IMR-90 (cell line): ENCODE results near the gene N4BP2L1. TPM values are rescaled to one million over a fixed set of nuclear protein-coding genes. Genes with fewer than 3 reads are reported as not detected.

ENCODE experiments used
- ATAC-seq: fragments of 200-7000 bp; cut with Tn5 transposase; 2 replicates; pipeline ENCODE4 v1.9.1; 2020; ENCODE audit warnings: low read depth, mild to moderate bottlenecking, moderate library complexity
- BruUV-seq: library from RNA; stranded (reverse); fragments of 400-500 nt; replicated peaks from 2 replicates; lab custom pipeline; 2021; lab: Mats Ljungman, UMichigan
- CTCF ChIA-PET: fragments of 300-600 bp; formaldehyde crosslinking; extraction: SDS; loops from one replicate; lab custom pipeline; 2021; ENCODE audit warnings: antibody characterized with exemption; lab: Yijun Ruan, JAX
- POLR2A ChIA-PET: fragments of 300-600 bp; sonication (Branson Sonifier 250); formaldehyde crosslinking; loops from one replicate; lab custom pipeline; 2022; ENCODE audit warnings: antibody characterized with exemption; ENCODE audit not compliant: unreplicated experiment; lab: Charles Lee
- DNase-seq: peaks from one replicate; pipeline ENCODE4 v3.0.0; 2013
- H2AFZ ChIP-seq: replicated peaks from 2 replicates; pipeline ENCODE3; 2013; ENCODE audit warnings: low read length, mild to moderate bottlenecking; ENCODE audit not compliant: poor library complexity
- H2AK5ac ChIP-seq: 2 replicates; pipeline ENCODE4 v1.6.1; 2013; ENCODE audit warnings: low read depth, low read length, inconsistent platforms
- H2AK9ac ChIP-seq: replicated peaks from 2 replicates; pipeline ENCODE3; 2013; ENCODE audit warnings: mild to moderate bottlenecking, low read depth, low read length, moderate library complexity; ENCODE audit not compliant: poor library complexity
- H2BK120ac ChIP-seq: 2 replicates; pipeline ENCODE4 v1.6.1; 2013; ENCODE audit warnings: low read depth, low read length, inconsistent platforms
- H2BK15ac ChIP-seq: 3 replicates; pipeline ENCODE4 v1.6.1; 2013; ENCODE audit warnings: low read depth, low read length, inconsistent platforms
- H2BK20ac ChIP-seq: 2 replicates; pipeline ENCODE4 v1.6.1; 2013; ENCODE audit warnings: low read depth, mild to moderate bottlenecking, inconsistent platforms, low read length, moderate library complexity
- H2BK5ac ChIP-seq: 2 replicates; pipeline ENCODE4 v1.6.1; 2013; ENCODE audit warnings: mild to moderate bottlenecking, low read depth, low read length, inconsistent platforms; ENCODE audit not compliant: poor library complexity, severe bottlenecking
- H3K14ac ChIP-seq: replicated peaks from 2 replicates; pipeline ENCODE4 v1.6.1; 2013; ENCODE audit warnings: low read depth, low read length, inconsistent platforms
- H3K18ac ChIP-seq: 2 replicates; pipeline ENCODE4 v1.6.1; 2013; ENCODE audit warnings: low read depth, low read length, control low read depth
- H3K23ac ChIP-seq: 2 replicates; pipeline ENCODE4 v1.6.1; 2013; ENCODE audit warnings: low read depth, low read length, inconsistent platforms
- H3K27ac ChIP-seq: 2 replicates; pipeline ENCODE4 v1.5.1; 2013; ENCODE audit warnings: mild to moderate bottlenecking, control low read depth, low read length; ENCODE audit not compliant: insufficient read depth
- H3K27me3 ChIP-seq: 2 replicates; pipeline ENCODE4 v1.6.1; 2013; ENCODE audit warnings: low read length; ENCODE audit not compliant: control insufficient read depth, insufficient read depth
- H3K36me3 ChIP-seq: 2 replicates; pipeline ENCODE4 v1.6.1; 2013; ENCODE audit warnings: low read length, mixed read lengths; ENCODE audit not compliant: control insufficient read depth, insufficient read depth
- H3K4ac ChIP-seq: 2 replicates; pipeline ENCODE4 v1.6.1; 2013; ENCODE audit warnings: low read depth, low read length, inconsistent platforms
- H3K4me1 ChIP-seq: 2 replicates; pipeline ENCODE4 v1.6.1; 2013; ENCODE audit warnings: low read length, mixed read lengths; ENCODE audit not compliant: control insufficient read depth, insufficient read depth
- H3K4me2 ChIP-seq: 2 replicates; pipeline ENCODE4 v1.6.1; 2013; ENCODE audit warnings: low read depth, mild to moderate bottlenecking, control low read depth, low read length, moderate library complexity
- H3K4me3 ChIP-seq: 2 replicates; pipeline ENCODE4 v1.5.1; 2013; ENCODE audit warnings: low read depth, mild to moderate bottlenecking, control low read depth, low read length, moderate library complexity; ENCODE audit not compliant: insufficient read depth
- H3K56ac ChIP-seq: 2 replicates; pipeline ENCODE4 v1.6.1; 2013; ENCODE audit warnings: low read length, inconsistent platforms; ENCODE audit not compliant: insufficient read depth; ENCODE audit errors: extremely low read depth
- H3K79me1 ChIP-seq, 2 experiments: 2 replicates each; pipeline ENCODE4 v1.6.1; 2013; ENCODE audit warnings: low read length in 2 of 2, inconsistent platforms in 1 of 2, low read depth in 1 of 2
- H3K9ac ChIP-seq: 2 replicates; pipeline ENCODE4 v1.6.1; 2013; ENCODE audit warnings: low read depth, low read length, control low read depth
- H3K9me1 ChIP-seq: 2 replicates; pipeline ENCODE4 v1.6.1; 2013; ENCODE audit warnings: low read length, inconsistent platforms; ENCODE audit not compliant: insufficient read depth
- H3K9me3 ChIP-seq: 2 replicates; pipeline ENCODE4 v1.6.1; 2013; ENCODE audit warnings: low read length; ENCODE audit not compliant: control insufficient read depth, insufficient read depth
- H4K20me1 ChIP-seq: 2 replicates; pipeline ENCODE4 v1.6.1; 2013; ENCODE audit warnings: low read length, inconsistent platforms; ENCODE audit not compliant: insufficient read depth
- H4K5ac ChIP-seq: 2 replicates; pipeline ENCODE4 v1.6.1; 2013; ENCODE audit warnings: mild to moderate bottlenecking, low read depth, low read length, control low read depth
- H4K8ac ChIP-seq, 2 experiments: 2 replicates each; pipeline ENCODE4 v1.6.1; 2013; ENCODE audit warnings: low read depth in 2 of 2, low read length in 2 of 2, control low read depth in 1 of 2, inconsistent platforms in 1 of 2
- H4K91ac ChIP-seq: 2 replicates; pipeline ENCODE4 v1.6.1; 2013; ENCODE audit warnings: low read depth, low read length, inconsistent platforms; ENCODE audit not compliant: insufficient read depth
- BHLHE40 ChIP-seq: fragments of 150-350 bp; IDR thresholded peaks from 2 replicates; pipeline ENCODE4 v1.6.1; 2016; ENCODE audit warnings: mild to moderate bottlenecking, low read depth, low read length
- CTCF ChIP-seq: conservative IDR thresholded peaks from 2 replicates; pipeline ENCODE4 v1.5.1; 2012; ENCODE audit warnings: mild to moderate bottlenecking, low read depth, low read length, improper control_type of control experiment
- FOS ChIP-seq: fragments of 150-350 bp; IDR thresholded peaks from 2 replicates; pipeline ENCODE4 v1.6.1; 2016; ENCODE audit warnings: low read depth, low read length
- MAFK ChIP-seq: IDR thresholded peaks from 2 replicates; pipeline ENCODE4 v1.6.1; 2012; ENCODE audit warnings: low read depth, low read length, improper control_type of control experiment
- MAZ ChIP-seq: IDR thresholded peaks from 2 replicates; pipeline ENCODE4 v1.6.1; 2012; ENCODE audit warnings: low read depth, mild to moderate bottlenecking, low read length, improper control_type of control experiment, moderate library complexity, borderline replicate concordance
- MXI1 ChIP-seq: IDR thresholded peaks from 2 replicates; pipeline ENCODE4 v1.6.1; 2012; ENCODE audit warnings: low read depth, mild to moderate bottlenecking, low read length, moderate library complexity, borderline replicate concordance
- POLR2A ChIP-seq: IDR thresholded peaks from 2 replicates; pipeline ENCODE4 v1.6.1; 2012; ENCODE audit warnings: mild to moderate bottlenecking, low read depth, low read length
- RAD21 ChIP-seq: IDR thresholded peaks from 2 replicates; pipeline ENCODE4 v1.6.1; 2012; ENCODE audit warnings: low read length, improper control_type of control experiment
- RCOR1 ChIP-seq: IDR thresholded peaks from 2 replicates; pipeline ENCODE4 v1.6.1; 2012; ENCODE audit warnings: mild to moderate bottlenecking, low read length, improper control_type of control experiment; ENCODE audit not compliant: insufficient replicate concordance
- RFX5 ChIP-seq: IDR thresholded peaks from 2 replicates; pipeline ENCODE4 v1.8.0; 2012; ENCODE audit warnings: low read depth, mild to moderate bottlenecking, low read length, moderate library complexity
- USF2 ChIP-seq: fragments of 150-350 bp; IDR thresholded peaks from 2 replicates; pipeline ENCODE4 v1.6.1; 2017; ENCODE audit warnings: mild to moderate bottlenecking, antibody characterized with exemption, low read length, low read depth
- WGBS, 2 experiments: methylation state at CpG; one replicate each; pipeline versions ENCODE4 v1.1.5 to v1.1.7; 2013; ENCODE audit warnings: missing lambda C conversion rate in 2 of 2; ENCODE audit not compliant: insufficient read length in 1 of 2; ENCODE audit errors: extremely low coverage in 2 of 2; 5-methylcytosine and 5-hydroxymethylcytosine counted together
- dilution Hi-C: fragments of 300-500 bp; cut with HindIII; formaldehyde crosslinking; loops from one replicate; pipeline ENCODE4 v1.14.3; 2018; ENCODE audit warnings: low sequenced_read_pairs; ENCODE audit not compliant: unreplicated experiment
- in situ Hi-C: fragments of 300-500 bp; cut with MboI; formaldehyde crosslinking; loops from 3 replicates; pipeline ENCODE4 v1.14.3; 2019; ENCODE audit warnings: low sequenced_read_pairs, inconsistent platforms, mixed read lengths
- intact Hi-C: fragments of 100-400 bp; cut with micrococcal nuclease; formaldehyde crosslinking; loops from 2 replicates; pipeline ENCODE4 v1.10.0; 2022
- polyA plus RNA-seq, 3 experiments: library from polyadenylated mRNA; depleted of rRNA; stranded (reverse); fragments of >200 nt; gene quantifications; 2 replicates each; pipeline ENCODE4 v1.2.3, GENCODE V29; 2012; ENCODE audit warnings: low replicate concordance in 1 of 3
- total RNA-seq: library from RNA; depleted of rRNA; stranded (reverse); fragments of >200 nt; gene quantifications from 2 replicates; pipeline ENCODE4 v1.2.3, GENCODE V29; 2012

Gene N4BP2L1
- total and polyA plus RNA-seq, 2 of the 4 experiments (the other 2 are of a cell fraction) = 0.18 to 0.46 TPM

- POLR2A ChIA-PET = no interaction called here
- H4K91ac ChIP-seq = no peak overlapping the region
- TF ChIP-seq MAZ = no peak
- TF ChIP-seq POLR2A = no peak
- no peak for TF ChIP-seq RFX5
- no peak for TF ChIP-seq MAFK
- TF ChIP-seq USF2 = no peak
- TF ChIP-seq FOS = no peak
- TF ChIP-seq MXI1 = no peak
- no peak for TF ChIP-seq CTCF
- TF ChIP-seq RAD21 = no peak
- no peak for TF ChIP-seq BHLHE40
- no peak for TF ChIP-seq RCOR1
- no peak overlapping the region for H2AK9ac ChIP-seq
- no CpG with 5 or more reads among the region's 3 CpGs for WGBS, 2 experiments
- H2BK20ac ChIP-seq = no peak overlapping the region
- no peaks in the 10 kb centered on the region for H3K27me3 ChIP-seq
- H2BK5ac ChIP-seq = no peak overlapping the region
- dilution Hi-C loops = no loop called here
- H3K9me1 ChIP-seq = no peaks in the 10 kb centered on the region
- no peaks in the 10 kb centered on the region for H3K9me3 ChIP-seq
- H3K4ac ChIP-seq = no peak overlapping the region
- in situ Hi-C loops = no loop called here
- H3K4me3 ChIP-seq = no peak overlapping the region
- BruUV-seq = no TSS peak
- no peak overlapping the region for H3K56ac ChIP-seq
- intact Hi-C loops = no loop called here
- CTCF ChIA-PET = no interaction called here
- no peak overlapping the region for H2BK120ac ChIP-seq
- no peak for DNase-seq
- no peaks in the 10 kb centered on the region for H3K36me3 ChIP-seq
- no peak overlapping the region for H3K23ac ChIP-seq
- no peaks in the 10 kb centered on the region for H4K20me1 ChIP-seq
- no peak overlapping the region for H2AK5ac ChIP-seq
- no peak overlapping the region for H3K9ac ChIP-seq
- H3K18ac ChIP-seq = no peak overlapping the region
- H3K27ac ChIP-seq = no peak overlapping the region
- H3K4me2 ChIP-seq = no peak overlapping the region
- no peak overlapping the region for H3K14ac ChIP-seq
- H4K5ac ChIP-seq = no peak overlapping the region
- H2BK15ac ChIP-seq = no peak overlapping the region
- no peaks in the 10 kb centered on the region for H3K79me1 ChIP-seq
- no peak overlapping the region for H4K8ac ChIP-seq
- no peak overlapping the region for H2AFZ ChIP-seq
- H3K4me1 ChIP-seq = peaks cover 5% of the 10 kb centered on the region
- no peak for ATAC-seq
These were observed 14.6 kb downstream of the N4BP2L1 start for GRCh38 chr13:32413284-32413683.
